Esophagus muscularis mucosa (tissue), 3 donors: Measurements from ENCODE around the gene TSC2.

Source experiments
- POLR2A ChIP-seq: fragments of 450-650 bp; IDR thresholded peaks from one replicate; pipeline ENCODE4 v1.6.1; 2017; ENCODE audit warnings: antibody characterized with exemption, moderate library complexity, mild to moderate bottlenecking, low read depth
- POLR2AphosphoS5 ChIP-seq, 2 donors: sonication (generic); formaldehyde crosslinking; IDR thresholded peaks; one replicate each; pipeline ENCODE4 v1.6.1; 2017; ENCODE audit warnings: antibody characterized with exemption in 2 of 2
- TF ChIP-seq, protein P1 (sequence below), 3 experiments: fragments of 200-600 bp in 2 of 3; fragments of 450-650 bp in 1 of 3; sonication (generic) in 2 of 3; IDR thresholded peaks; one replicate each; pipeline ENCODE4 v1.5.1; 2017 to 2019; ENCODE audit warnings: antibody characterized with exemption in 3 of 3, mild to moderate bottlenecking in 2 of 3, moderate library complexity in 1 of 3

DNA sequence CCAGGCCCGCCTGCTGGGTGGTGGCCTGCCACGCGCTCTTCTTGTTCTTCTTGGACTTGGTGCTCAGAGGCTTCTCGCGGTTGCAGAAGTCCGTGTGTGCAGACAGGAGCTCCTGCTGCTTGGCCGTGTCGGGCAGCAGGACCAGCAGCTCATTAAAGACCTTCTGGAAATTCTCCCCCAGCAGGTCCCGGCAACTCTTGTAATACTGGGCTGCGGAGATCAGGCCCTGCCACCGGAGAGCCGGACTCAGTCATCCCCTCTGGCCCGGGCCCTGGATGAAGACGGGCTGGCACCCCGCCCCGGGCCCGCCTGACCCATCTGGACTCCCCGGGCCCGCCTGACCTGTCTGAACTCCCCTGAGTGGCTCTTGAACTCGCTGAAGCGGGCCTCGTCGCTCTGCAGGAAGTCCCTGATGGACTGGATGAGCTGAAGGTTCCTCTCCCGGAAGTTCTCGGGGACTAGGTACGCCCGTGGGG is 49.4 kb upstream of the TSC2 start:
- TF ChIP-seq, protein P1, sequence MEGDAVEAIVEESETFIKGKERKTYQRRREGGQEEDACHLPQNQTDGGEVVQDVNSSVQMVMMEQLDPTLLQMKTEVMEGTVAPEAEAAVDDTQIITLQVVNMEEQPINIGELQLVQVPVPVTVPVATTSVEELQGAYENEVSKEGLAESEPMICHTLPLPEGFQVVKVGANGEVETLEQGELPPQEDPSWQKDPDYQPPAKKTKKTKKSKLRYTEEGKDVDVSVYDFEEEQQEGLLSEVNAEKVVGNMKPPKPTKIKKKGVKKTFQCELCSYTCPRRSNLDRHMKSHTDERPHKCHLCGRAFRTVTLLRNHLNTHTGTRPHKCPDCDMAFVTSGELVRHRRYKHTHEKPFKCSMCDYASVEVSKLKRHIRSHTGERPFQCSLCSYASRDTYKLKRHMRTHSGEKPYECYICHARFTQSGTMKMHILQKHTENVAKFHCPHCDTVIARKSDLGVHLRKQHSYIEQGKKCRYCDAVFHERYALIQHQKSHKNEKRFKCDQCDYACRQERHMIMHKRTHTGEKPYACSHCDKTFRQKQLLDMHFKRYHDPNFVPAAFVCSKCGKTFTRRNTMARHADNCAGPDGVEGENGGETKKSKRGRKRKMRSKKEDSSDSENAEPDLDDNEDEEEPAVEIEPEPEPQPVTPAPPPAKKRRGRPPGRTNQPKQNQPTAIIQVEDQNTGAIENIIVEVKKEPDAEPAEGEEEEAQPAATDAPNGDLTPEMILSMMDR (IDR thresholded peaks at IDR 0.05), result no peak
- TF ChIP-seq POLR2AphosphoS5 (IDR thresholded peaks at IDR 0.05) (no peak), POLR2A (no peak)
